IMR-90 (cell line): ENCODE measurements around the gene LYRM2. TPM values are rescaled to one million over a fixed set of nuclear protein-coding genes. Genes with fewer than 3 reads are reported as not detected.

Experiments
- ATAC-seq: fragments of 200-7000 bp; cut with Tn5 transposase; 2 replicates; pipeline ENCODE4 v1.9.1; 2020; ENCODE audit warnings: low read depth, mild to moderate bottlenecking, moderate library complexity
- BruUV-seq: library from RNA; stranded (reverse); fragments of 400-500 nt; replicated peaks from 2 replicates; lab custom pipeline; 2021; lab: Mats Ljungman, UMichigan
- CTCF ChIA-PET: fragments of 300-600 bp; formaldehyde crosslinking; extraction: SDS; loops from one replicate; lab custom pipeline; 2021; ENCODE audit warnings: antibody characterized with exemption; lab: Yijun Ruan, JAX
- POLR2A ChIA-PET: fragments of 300-600 bp; sonication (Branson Sonifier 250); formaldehyde crosslinking; loops from one replicate; lab custom pipeline; 2022; ENCODE audit warnings: antibody characterized with exemption; ENCODE audit not compliant: unreplicated experiment; lab: Charles Lee
- DNase-seq: peaks from one replicate; pipeline ENCODE4 v3.0.0; 2013
- H2AFZ ChIP-seq: replicated peaks from 2 replicates; pipeline ENCODE3; 2013; ENCODE audit warnings: low read length, mild to moderate bottlenecking; ENCODE audit not compliant: poor library complexity
- H2AK5ac ChIP-seq: 2 replicates; pipeline ENCODE4 v1.6.1; 2013; ENCODE audit warnings: low read depth, low read length, inconsistent platforms
- H2AK9ac ChIP-seq: replicated peaks from 2 replicates; pipeline ENCODE3; 2013; ENCODE audit warnings: mild to moderate bottlenecking, low read depth, low read length, moderate library complexity; ENCODE audit not compliant: poor library complexity
- H2BK120ac ChIP-seq: 2 replicates; pipeline ENCODE4 v1.6.1; 2013; ENCODE audit warnings: low read depth, low read length, inconsistent platforms
- H2BK15ac ChIP-seq: 3 replicates; pipeline ENCODE4 v1.6.1; 2013; ENCODE audit warnings: low read depth, low read length, inconsistent platforms
- H2BK20ac ChIP-seq: 2 replicates; pipeline ENCODE4 v1.6.1; 2013; ENCODE audit warnings: low read depth, mild to moderate bottlenecking, inconsistent platforms, low read length, moderate library complexity
- H2BK5ac ChIP-seq: 2 replicates; pipeline ENCODE4 v1.6.1; 2013; ENCODE audit warnings: mild to moderate bottlenecking, low read depth, low read length, inconsistent platforms; ENCODE audit not compliant: poor library complexity, severe bottlenecking
- H3K14ac ChIP-seq: replicated peaks from 2 replicates; pipeline ENCODE4 v1.6.1; 2013; ENCODE audit warnings: low read depth, low read length, inconsistent platforms
- H3K18ac ChIP-seq: 2 replicates; pipeline ENCODE4 v1.6.1; 2013; ENCODE audit warnings: low read depth, low read length, control low read depth
- H3K23ac ChIP-seq: 2 replicates; pipeline ENCODE4 v1.6.1; 2013; ENCODE audit warnings: low read depth, low read length, inconsistent platforms
- H3K27ac ChIP-seq: 2 replicates; pipeline ENCODE4 v1.5.1; 2013; ENCODE audit warnings: mild to moderate bottlenecking, control low read depth, low read length; ENCODE audit not compliant: insufficient read depth
- H3K27me3 ChIP-seq: 2 replicates; pipeline ENCODE4 v1.6.1; 2013; ENCODE audit warnings: low read length; ENCODE audit not compliant: control insufficient read depth, insufficient read depth
- H3K36me3 ChIP-seq: 2 replicates; pipeline ENCODE4 v1.6.1; 2013; ENCODE audit warnings: low read length, mixed read lengths; ENCODE audit not compliant: control insufficient read depth, insufficient read depth
- H3K4ac ChIP-seq: 2 replicates; pipeline ENCODE4 v1.6.1; 2013; ENCODE audit warnings: low read depth, low read length, inconsistent platforms
- H3K4me1 ChIP-seq: 2 replicates; pipeline ENCODE4 v1.6.1; 2013; ENCODE audit warnings: low read length, mixed read lengths; ENCODE audit not compliant: control insufficient read depth, insufficient read depth
- H3K4me2 ChIP-seq: 2 replicates; pipeline ENCODE4 v1.6.1; 2013; ENCODE audit warnings: low read depth, mild to moderate bottlenecking, control low read depth, low read length, moderate library complexity
- H3K4me3 ChIP-seq: 2 replicates; pipeline ENCODE4 v1.5.1; 2013; ENCODE audit warnings: low read depth, mild to moderate bottlenecking, control low read depth, low read length, moderate library complexity; ENCODE audit not compliant: insufficient read depth
- H3K56ac ChIP-seq: 2 replicates; pipeline ENCODE4 v1.6.1; 2013; ENCODE audit warnings: low read length, inconsistent platforms; ENCODE audit not compliant: insufficient read depth; ENCODE audit errors: extremely low read depth
- H3K79me1 ChIP-seq, 2 experiments: 2 replicates each; pipeline ENCODE4 v1.6.1; 2013; ENCODE audit warnings: low read length in 2 of 2, inconsistent platforms in 1 of 2, low read depth in 1 of 2
- H3K9ac ChIP-seq: 2 replicates; pipeline ENCODE4 v1.6.1; 2013; ENCODE audit warnings: low read depth, low read length, control low read depth
- H3K9me1 ChIP-seq: 2 replicates; pipeline ENCODE4 v1.6.1; 2013; ENCODE audit warnings: low read length, inconsistent platforms; ENCODE audit not compliant: insufficient read depth
- H3K9me3 ChIP-seq: 2 replicates; pipeline ENCODE4 v1.6.1; 2013; ENCODE audit warnings: low read length; ENCODE audit not compliant: control insufficient read depth, insufficient read depth
- H4K20me1 ChIP-seq: 2 replicates; pipeline ENCODE4 v1.6.1; 2013; ENCODE audit warnings: low read length, inconsistent platforms; ENCODE audit not compliant: insufficient read depth
- H4K5ac ChIP-seq: 2 replicates; pipeline ENCODE4 v1.6.1; 2013; ENCODE audit warnings: mild to moderate bottlenecking, low read depth, low read length, control low read depth
- H4K8ac ChIP-seq, 2 experiments: 2 replicates each; pipeline ENCODE4 v1.6.1; 2013; ENCODE audit warnings: low read depth in 2 of 2, low read length in 2 of 2, control low read depth in 1 of 2, inconsistent platforms in 1 of 2
- H4K91ac ChIP-seq: 2 replicates; pipeline ENCODE4 v1.6.1; 2013; ENCODE audit warnings: low read depth, low read length, inconsistent platforms; ENCODE audit not compliant: insufficient read depth
- BHLHE40 ChIP-seq: fragments of 150-350 bp; IDR thresholded peaks from 2 replicates; pipeline ENCODE4 v1.6.1; 2016; ENCODE audit warnings: mild to moderate bottlenecking, low read depth, low read length
- CEBPB ChIP-seq: IDR thresholded peaks from 2 replicates; pipeline ENCODE4 v1.6.1; 2012; ENCODE audit warnings: low read depth, low read length, improper control_type of control experiment
- CHD1 ChIP-seq: IDR thresholded peaks from 2 replicates; pipeline ENCODE4 v1.6.1; 2012; ENCODE audit warnings: low read depth, low read length, improper control_type of control experiment
- ELK1 ChIP-seq: fragments of 150-350 bp; IDR thresholded peaks from 2 replicates; pipeline ENCODE4 v1.6.1; 2016; ENCODE audit warnings: low read depth, mild to moderate bottlenecking, low read length, moderate library complexity, borderline replicate concordance
- FOS ChIP-seq: fragments of 150-350 bp; IDR thresholded peaks from 2 replicates; pipeline ENCODE4 v1.6.1; 2016; ENCODE audit warnings: low read depth, low read length
- MAFK ChIP-seq: IDR thresholded peaks from 2 replicates; pipeline ENCODE4 v1.6.1; 2012; ENCODE audit warnings: low read depth, low read length, improper control_type of control experiment
- MAZ ChIP-seq: IDR thresholded peaks from 2 replicates; pipeline ENCODE4 v1.6.1; 2012; ENCODE audit warnings: low read depth, mild to moderate bottlenecking, low read length, improper control_type of control experiment, moderate library complexity, borderline replicate concordance
- NFE2L2 ChIP-seq: fragments of 150-350 bp; IDR thresholded peaks from 2 replicates; pipeline ENCODE4 v1.6.1; 2016; ENCODE audit warnings: low read depth, mild to moderate bottlenecking, low read length
- POLR2A ChIP-seq: IDR thresholded peaks from 2 replicates; pipeline ENCODE4 v1.6.1; 2012; ENCODE audit warnings: mild to moderate bottlenecking, low read depth, low read length
- RAD21 ChIP-seq: IDR thresholded peaks from 2 replicates; pipeline ENCODE4 v1.6.1; 2012; ENCODE audit warnings: low read length, improper control_type of control experiment
- RCOR1 ChIP-seq: IDR thresholded peaks from 2 replicates; pipeline ENCODE4 v1.6.1; 2012; ENCODE audit warnings: mild to moderate bottlenecking, low read length, improper control_type of control experiment; ENCODE audit not compliant: insufficient replicate concordance
- RFX5 ChIP-seq: IDR thresholded peaks from 2 replicates; pipeline ENCODE4 v1.8.0; 2012; ENCODE audit warnings: low read depth, mild to moderate bottlenecking, low read length, moderate library complexity
- SMC3 ChIP-seq: fragments of 150-350 bp; IDR thresholded peaks from 2 replicates; pipeline ENCODE4 v1.6.1; 2016; ENCODE audit warnings: low read depth, mild to moderate bottlenecking, antibody characterized with exemption, low read length, moderate library complexity
- USF2 ChIP-seq: fragments of 150-350 bp; IDR thresholded peaks from 2 replicates; pipeline ENCODE4 v1.6.1; 2017; ENCODE audit warnings: mild to moderate bottlenecking, antibody characterized with exemption, low read length, low read depth
- WGBS, 2 experiments: methylation state at CpG; one replicate each; pipeline versions ENCODE4 v1.1.5 to v1.1.7; 2013; ENCODE audit warnings: missing lambda C conversion rate in 2 of 2; ENCODE audit not compliant: insufficient read length in 1 of 2; ENCODE audit errors: extremely low coverage in 2 of 2; 5-methylcytosine and 5-hydroxymethylcytosine counted together
- dilution Hi-C: fragments of 300-500 bp; cut with HindIII; formaldehyde crosslinking; loops from one replicate; pipeline ENCODE4 v1.14.3; 2018; ENCODE audit warnings: low sequenced_read_pairs; ENCODE audit not compliant: unreplicated experiment
- in situ Hi-C: fragments of 300-500 bp; cut with MboI; formaldehyde crosslinking; loops from 3 replicates; pipeline ENCODE4 v1.14.3; 2019; ENCODE audit warnings: low sequenced_read_pairs, inconsistent platforms, mixed read lengths
- intact Hi-C: fragments of 100-400 bp; cut with micrococcal nuclease; formaldehyde crosslinking; loops from 2 replicates; pipeline ENCODE4 v1.10.0; 2022
- polyA plus RNA-seq, 3 experiments: library from polyadenylated mRNA; depleted of rRNA; stranded (reverse); fragments of >200 nt; gene quantifications; 2 replicates each; pipeline ENCODE4 v1.2.3, GENCODE V29; 2012; ENCODE audit warnings: low replicate concordance in 1 of 3
- total RNA-seq: library from RNA; depleted of rRNA; stranded (reverse); fragments of >200 nt; gene quantifications from 2 replicates; pipeline ENCODE4 v1.2.3, GENCODE V29; 2012
- TF ChIP-seq, protein P1 (sequence below): conservative IDR thresholded peaks from 2 replicates; pipeline ENCODE4 v1.5.1; 2012; ENCODE audit warnings: mild to moderate bottlenecking, low read depth, low read length, improper control_type of control experiment

Gene LYRM2
- total and polyA plus RNA-seq, 2 of the 4 experiments (the other 2 are of a cell fraction), result 14.0 to 24.0 TPM

DNA sequence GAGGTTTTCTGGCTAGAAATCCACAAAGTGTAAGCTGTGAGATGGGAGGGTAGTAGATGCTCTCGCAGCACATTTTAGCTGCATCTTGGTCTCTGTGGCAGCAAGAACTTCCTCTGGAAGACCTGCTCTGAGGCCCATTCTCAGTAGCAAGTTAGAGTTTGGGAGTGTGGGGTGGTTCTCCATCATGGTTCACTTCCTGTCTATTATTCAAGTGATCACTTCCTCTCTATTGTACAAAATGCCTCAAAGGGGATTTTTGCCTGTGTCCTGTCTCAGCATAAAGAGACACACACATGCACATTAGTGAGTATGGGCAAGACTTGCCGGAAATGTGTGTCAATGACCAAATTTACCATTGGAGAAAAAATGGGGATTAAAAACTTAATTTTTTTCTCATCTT is 42.5 kb downstream of the LYRM2 start:
- BruUV-seq, result no TSS peak
- no peak overlapping the region for H2AK9ac ChIP-seq
- no peaks in the 10 kb centered on the region for H4K20me1 ChIP-seq
- H3K23ac ChIP-seq, result no peak overlapping the region
- no peak overlapping the region for H3K9ac ChIP-seq
- no peaks in the 10 kb centered on the region for H3K79me1 ChIP-seq
- H3K56ac ChIP-seq, result no peak overlapping the region
- H3K9me1 ChIP-seq, result no peaks in the 10 kb centered on the region
- in situ Hi-C loops, result no loop called here
- no CpG with 5 or more reads among the region's 2 CpGs for WGBS, 2 experiments
- no peak overlapping the region for H4K91ac ChIP-seq
- H3K27ac ChIP-seq, result no peak overlapping the region
- H4K8ac ChIP-seq, result no peak overlapping the region
- no peak overlapping the region for H2AK5ac ChIP-seq
- intact Hi-C loops, result no loop called here
- ChIA-PET CTCF (no interaction called here), POLR2A (no interaction called here)
- H3K36me3 ChIP-seq, result no peaks in the 10 kb centered on the region
- no peak overlapping the region for H3K4me2 ChIP-seq
- no peak for TF ChIP-seq BHLHE40
- no peak for TF ChIP-seq MAZ
- no peak for TF ChIP-seq NFE2L2
- TF ChIP-seq CEBPB, result no peak
- no peak for TF ChIP-seq POLR2A
- TF ChIP-seq, protein P1, sequence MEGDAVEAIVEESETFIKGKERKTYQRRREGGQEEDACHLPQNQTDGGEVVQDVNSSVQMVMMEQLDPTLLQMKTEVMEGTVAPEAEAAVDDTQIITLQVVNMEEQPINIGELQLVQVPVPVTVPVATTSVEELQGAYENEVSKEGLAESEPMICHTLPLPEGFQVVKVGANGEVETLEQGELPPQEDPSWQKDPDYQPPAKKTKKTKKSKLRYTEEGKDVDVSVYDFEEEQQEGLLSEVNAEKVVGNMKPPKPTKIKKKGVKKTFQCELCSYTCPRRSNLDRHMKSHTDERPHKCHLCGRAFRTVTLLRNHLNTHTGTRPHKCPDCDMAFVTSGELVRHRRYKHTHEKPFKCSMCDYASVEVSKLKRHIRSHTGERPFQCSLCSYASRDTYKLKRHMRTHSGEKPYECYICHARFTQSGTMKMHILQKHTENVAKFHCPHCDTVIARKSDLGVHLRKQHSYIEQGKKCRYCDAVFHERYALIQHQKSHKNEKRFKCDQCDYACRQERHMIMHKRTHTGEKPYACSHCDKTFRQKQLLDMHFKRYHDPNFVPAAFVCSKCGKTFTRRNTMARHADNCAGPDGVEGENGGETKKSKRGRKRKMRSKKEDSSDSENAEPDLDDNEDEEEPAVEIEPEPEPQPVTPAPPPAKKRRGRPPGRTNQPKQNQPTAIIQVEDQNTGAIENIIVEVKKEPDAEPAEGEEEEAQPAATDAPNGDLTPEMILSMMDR, result no peak
- no peak for TF ChIP-seq ELK1
- TF ChIP-seq CHD1, result no peak
- no peak for TF ChIP-seq RCOR1
- TF ChIP-seq RFX5, result no peak
- no peak for TF ChIP-seq FOS
- no peak for TF ChIP-seq RAD21
- TF ChIP-seq USF2, result no peak
- TF ChIP-seq MAFK, result no peak
- TF ChIP-seq SMC3, result no peak
- no peak overlapping the region for H3K4ac ChIP-seq
- dilution Hi-C loops, result no loop called here
- DNase-seq (no peak), ATAC-seq (no peak)
- H3K14ac ChIP-seq, result no peak overlapping the region
- no peak overlapping the region for H2BK15ac ChIP-seq
- H2AFZ ChIP-seq, result no peak overlapping the region
- no peaks in the 10 kb centered on the region for H3K27me3 ChIP-seq
- no peak overlapping the region for H2BK20ac ChIP-seq
- H2BK120ac ChIP-seq, result no peak overlapping the region
- H3K4me1 ChIP-seq, result no peaks in the 10 kb centered on the region
- no peak overlapping the region for H3K18ac ChIP-seq
- no peak overlapping the region for H4K5ac ChIP-seq
- H3K9me3 ChIP-seq, result no peaks in the 10 kb centered on the region
- no peak overlapping the region for H3K4me3 ChIP-seq
- H2BK5ac ChIP-seq, result no peak overlapping the region
